ENCODE data around the gene LMNA. TPM values are rescaled to one million over a fixed set of nuclear protein-coding genes. Genes with fewer than 3 reads are reported as not detected.

Gene LMNA
- total RNA-seq, 6 donors from 2014 or later, result 156 to 1,281 (median 388) TPM

GRCh38 chr1:156080241-156080862 lies 34.2 kb upstream of the LMNA start:
- ATAC-seq (ENCODE audit: low FRiP score in 2 of 2), result no peak
- Histone ChIP-seq H3K36me3 (no peaks in the 10 kb centered on the region), H3K9me3 (no peaks in the 10 kb centered on the region), H3K27ac (no peak overlapping the region), H3K4me3 (no peak overlapping the region), H3K4me1 (peaks cover 20 to 46% (median 28%) of the 10 kb centered on the region in 4 donors), H3K27me3 (peaks cover 0 to 4% (median 0%) of the 10 kb centered on the region in 4 donors)
- no peak for DNase-seq
- TF ChIP-seq POLR2A (IDR thresholded peaks at IDR 0.05), result no peak
- no peak for TF ChIP-seq EP300 (IDR thresholded peaks at IDR 0.05)
- no peak for TF ChIP-seq POLR2AphosphoS5 (IDR thresholded peaks at IDR 0.05)
- no peak for TF ChIP-seq CTCF (IDR thresholded peaks at IDR 0.05)
- WGBS, 2 donors, result 63 to 77% methylated on average over 7 of the region's 8 CpGs

GRCh38 chr1:156080863-156081179 lies 33.7 kb upstream of the LMNA start:
- DNase-seq (no peak), ATAC-seq (ENCODE audit: low FRiP score in 2 of 2) (no peak)
- Histone ChIP-seq H3K27me3 (peaks cover 0 to 4% (median 0%) of the 10 kb centered on the region in 4 donors), H3K9me3 (no peaks in the 10 kb centered on the region), H3K36me3 (no peaks in the 10 kb centered on the region), H3K4me3 (peak overlapping the region in 1 of 4 donors; percentile 78), H3K27ac (no peak overlapping the region), H3K4me1 (peaks cover 16 to 41% (median 24%) of the 10 kb centered on the region in 4 donors)
- 62 to 72% methylated on average over 3 to 4 of the region's 4 CpGs for WGBS, 2 donors
- TF ChIP-seq EP300 (IDR thresholded peaks at IDR 0.05), result no peak
- no peak for TF ChIP-seq POLR2AphosphoS5 (IDR thresholded peaks at IDR 0.05)

GRCh38 chr1:156081180-156081916 lies 33.2 kb upstream of the LMNA start:
- H3K9me3 ChIP-seq, result no peaks in the 10 kb centered on the region
- H3K36me3 ChIP-seq, result no peaks in the 10 kb centered on the region
- DNase-seq (peak in 1 of 2 donors; percentile 67), ATAC-seq (ENCODE audit: low FRiP score in 2 of 2) (no peak)
- peaks cover 0 to 4% (median 0%) of the 10 kb centered on the region in 4 donors for H3K27me3 ChIP-seq
- H3K4me3 ChIP-seq, result peak overlapping the region in 3 of 4 donors; percentile 78 to 88 (median 79)
- no peak overlapping the region for H3K27ac ChIP-seq
- H3K4me1 ChIP-seq, result peaks cover 15 to 36% (median 21%) of the 10 kb centered on the region in 4 donors
- TF ChIP-seq EP300 (IDR thresholded peaks at IDR 0.05), result no peak
- no peak for TF ChIP-seq POLR2A (IDR thresholded peaks at IDR 0.05)
- no peak for TF ChIP-seq POLR2AphosphoS5 (IDR thresholded peaks at IDR 0.05)
- TF ChIP-seq CTCF (IDR thresholded peaks at IDR 0.05), result no peak
- 7 to 9% methylated on average over 26 to 34 of the region's 61 CpGs for WGBS, 2 donors

- Histone ChIP-seq H3K27ac (peak overlapping the region in 1 of 4 donors; percentile 80), H3K4me3 (peak overlapping the region; percentile 78 to 89 (median 84)), H3K36me3 (no peaks in the 10 kb centered on the region), H3K4me1 (peaks cover 17 to 30% (median 22%) of the 10 kb centered on the region in 4 donors), H3K9me3 (no peaks in the 10 kb centered on the region), H3K27me3 (peaks cover 0 to 4% (median 0%) of the 10 kb centered on the region in 4 donors)
- no peak for ATAC-seq (ENCODE audit: low FRiP score in 2 of 2)
- WGBS, 2 donors, result 0 to 3% methylated on average over 4 to 8 of the region's 10 CpGs
- DNase-seq, result no peak
- TF ChIP-seq EP300 (IDR thresholded peaks at IDR 0.05) (no peak), CTCF (IDR thresholded peaks at IDR 0.05) (no peak), POLR2A (IDR thresholded peaks at IDR 0.05) (no peak), POLR2AphosphoS5 (IDR thresholded peaks at IDR 0.05) (no peak)
These were observed 32.6 kb upstream of the LMNA start for GRCh38 chr1:156081917-156082308.

GRCh38 chr1:156082309-156083091 lies 32.0 kb upstream of the LMNA start, which contains the start of gene MEX3A:
Gene MEX3A (minus strand): TSS chr1:156082465. CDS start chr1:156081998, 467 bp downstream.
- peak within 1 kb of the TSS; percentile 78 to 89 (median 84) for H3K4me3 ChIP-seq
- H3K27me3 ChIP-seq, result peaks cover 0 to 4% (median 0%) of the 10 kb centered on the region in 4 donors
- ATAC-seq (ENCODE audit: low FRiP score in 2 of 2) (peak; percentile 74 to 95), DNase-seq (peak; percentile 50 to 95)
- H3K36me3 ChIP-seq, result no peaks in the 10 kb centered on the region
- H3K9me3 ChIP-seq, result no peaks in the 10 kb centered on the region
- H3K27ac ChIP-seq, result peak within 1 kb of the TSS; percentile 6 to 80 (median 44)
- WGBS, 2 donors, result 1 to 2% methylated on average over 23 to 45 of the region's 62 CpGs
- no peak for TF ChIP-seq POLR2A (IDR thresholded peaks at IDR 0.05)
- TF ChIP-seq POLR2AphosphoS5 (IDR thresholded peaks at IDR 0.05), result peak in 1 of 2 donors; percentile 24
- peaks cover 17 to 27% (median 21%) of the 10 kb centered on the region in 4 donors for H3K4me1 ChIP-seq
